GM19452 (cell line): ENCODE results near the gene ZBED2.
"Not testable (repeated sequence)": the region's sequence is repeated elsewhere in the genome, so short reads cannot be mapped to it uniquely, and the experiment has no call there.

Source experiments
- ATAC-seq: cut with Tn5 transposase; IDR thresholded peaks from one replicate; pipeline ENCODE4 v1.9.1; 2021; ENCODE audit not compliant: unreplicated experiment

Gene ZBED2

DNA sequence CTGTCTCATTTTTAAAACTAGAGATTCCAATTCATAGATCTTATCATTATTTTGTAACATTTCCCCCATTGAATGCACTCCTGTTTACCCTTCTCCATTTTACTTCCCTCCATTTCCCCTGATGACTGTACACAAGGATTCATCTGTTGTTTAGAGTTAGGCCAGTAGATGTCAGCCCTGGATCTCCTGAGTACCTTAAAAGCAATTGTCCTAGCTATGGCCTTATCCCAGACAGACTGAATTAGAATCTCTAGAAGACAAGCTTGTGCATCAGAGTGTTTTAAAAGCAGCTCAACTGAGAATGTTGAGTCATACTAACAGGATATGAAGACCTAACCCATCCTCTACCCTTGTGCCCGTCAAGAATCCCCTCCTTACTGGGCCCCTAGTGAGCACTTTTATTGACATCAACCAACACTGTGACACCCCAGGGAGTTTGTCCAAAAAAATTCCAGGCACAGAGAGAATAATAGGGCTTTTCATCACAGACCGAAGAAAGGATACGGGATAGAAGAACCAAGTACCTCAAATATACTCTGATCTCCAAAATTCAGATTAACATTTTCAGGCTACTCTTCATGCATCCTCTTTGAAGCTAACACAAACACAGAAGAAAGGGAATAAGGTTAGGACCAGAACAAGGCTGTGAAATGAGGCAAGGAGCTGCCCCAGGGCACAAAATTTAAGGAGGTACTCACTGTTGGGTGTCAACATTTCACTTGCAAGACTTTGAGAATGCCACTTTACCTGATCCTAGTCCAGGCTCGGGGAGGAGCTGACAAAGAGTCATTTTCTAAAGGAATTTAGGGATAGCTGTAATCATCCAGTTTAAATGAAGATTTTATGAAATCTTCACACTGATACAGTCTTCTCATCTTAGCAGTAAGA is 17.1 kb downstream of the ZBED2 start:
- peak; percentile 88 for ATAC-seq

DNA sequence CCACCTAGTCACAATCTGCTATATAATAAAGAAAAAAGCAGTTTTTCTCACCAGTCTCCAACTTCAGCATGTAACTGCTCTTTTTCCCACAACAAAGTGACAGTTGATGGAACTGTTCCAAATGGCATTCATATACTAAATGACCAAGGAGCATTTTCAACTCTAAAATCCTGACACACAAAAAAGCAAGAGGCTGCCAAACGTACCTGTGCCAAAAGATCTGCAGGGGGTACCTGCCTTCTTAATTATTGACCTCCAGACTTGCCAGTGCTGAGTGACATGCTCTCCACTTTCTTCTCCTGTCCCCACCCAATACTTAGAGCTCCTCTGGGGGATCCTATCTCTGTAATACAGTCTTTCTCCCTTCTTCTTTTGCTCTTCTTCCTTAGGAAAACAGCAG is 18.0 kb downstream of the ZBED2 start:
- ATAC-seq, result no peak

DNA sequence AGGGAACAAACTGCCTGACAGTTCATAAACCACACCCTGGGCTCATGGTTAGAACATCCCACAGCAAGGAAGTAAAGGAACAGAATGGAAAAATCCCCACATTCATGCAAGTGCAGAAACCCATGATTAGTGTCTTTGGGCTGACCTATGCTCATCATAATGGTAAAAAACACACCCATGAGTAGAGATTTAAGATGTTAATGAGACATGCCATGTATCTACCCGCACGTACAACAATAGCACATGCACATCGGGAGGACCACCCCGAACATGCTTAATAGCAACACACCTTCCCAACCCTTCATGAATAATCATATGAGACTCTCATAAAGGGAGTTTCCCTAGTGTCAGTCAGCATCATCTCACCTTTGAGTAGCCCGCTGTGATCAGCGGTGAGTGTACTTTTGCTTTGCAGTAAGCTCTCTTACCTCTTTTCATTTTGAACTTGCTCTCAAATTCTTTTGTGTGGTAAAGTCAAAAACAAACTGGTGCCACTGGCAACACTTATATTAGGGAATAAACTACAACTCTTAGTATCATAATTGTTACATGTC is 23.2 kb downstream of the ZBED2 start:
- ATAC-seq, result no peak

DNA sequence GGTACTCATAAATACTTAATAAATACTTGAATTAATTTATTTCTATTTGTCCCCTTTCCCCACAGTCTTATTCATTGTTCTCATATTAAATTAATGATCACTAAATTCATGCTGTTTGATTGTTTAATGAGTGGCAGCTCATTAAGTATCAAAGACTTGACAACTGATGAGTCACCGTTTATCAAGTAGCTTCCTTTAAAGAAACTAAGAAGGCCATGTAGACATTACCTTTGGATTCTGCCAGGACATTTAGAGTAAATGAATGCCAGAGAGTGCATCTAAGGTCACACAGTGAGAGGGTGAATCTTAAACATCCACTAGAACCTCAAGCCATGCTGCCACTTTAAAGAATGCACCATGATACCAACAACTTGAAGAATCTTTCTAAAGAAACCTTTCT is 23.9 kb downstream of the ZBED2 start:
- no peak for ATAC-seq

DNA sequence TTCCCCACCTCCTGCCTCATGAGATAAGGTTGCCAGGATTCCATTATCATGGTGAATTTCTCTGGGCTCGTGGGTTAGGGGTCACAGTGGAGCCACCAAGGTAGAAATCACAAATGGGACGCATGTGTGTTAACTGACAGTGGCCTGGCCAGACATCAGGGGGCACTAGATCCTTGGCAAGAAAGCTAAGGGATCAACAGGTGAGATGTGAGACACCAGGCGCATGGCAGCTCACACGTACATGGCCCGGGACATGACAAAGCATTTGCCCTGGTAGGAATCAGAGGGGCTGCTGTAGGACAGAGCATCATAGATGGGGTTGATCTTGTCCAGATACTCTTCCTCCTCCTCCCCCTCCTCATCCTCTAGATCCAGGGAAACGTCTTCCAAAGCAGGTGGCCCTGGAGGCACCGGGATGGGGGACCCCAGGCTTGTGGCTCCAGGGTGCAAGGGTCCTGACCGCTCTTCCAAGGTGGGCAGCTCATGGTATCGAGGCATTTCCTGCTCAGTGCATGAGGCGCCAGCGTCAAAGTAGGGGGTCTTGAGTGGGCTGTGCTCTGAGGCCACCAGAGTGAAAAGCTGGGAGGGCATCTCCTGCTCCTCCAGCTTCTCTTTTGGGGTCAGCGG is 24.6 kb downstream of the ZBED2 start:
- ATAC-seq, result no peak

DNA sequence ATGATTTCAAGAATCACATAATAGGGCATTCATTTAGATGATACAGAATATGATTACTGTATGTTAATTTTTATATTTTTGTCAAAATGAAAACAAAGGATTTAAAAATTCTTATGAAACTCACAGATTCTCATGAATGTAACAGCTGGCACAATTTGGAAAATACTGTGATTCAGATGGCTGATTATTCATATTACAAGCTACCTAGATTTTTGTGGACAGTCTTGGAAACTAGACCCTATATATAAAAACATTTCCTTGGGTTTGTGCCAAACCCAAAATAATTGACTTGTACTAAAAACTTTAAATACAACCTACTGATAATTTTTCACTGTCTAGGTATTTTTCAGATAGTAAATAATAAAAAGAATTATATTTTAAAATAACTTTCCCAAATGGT is 26.2 kb downstream of the ZBED2 start:
- no peak for ATAC-seq

DNA sequence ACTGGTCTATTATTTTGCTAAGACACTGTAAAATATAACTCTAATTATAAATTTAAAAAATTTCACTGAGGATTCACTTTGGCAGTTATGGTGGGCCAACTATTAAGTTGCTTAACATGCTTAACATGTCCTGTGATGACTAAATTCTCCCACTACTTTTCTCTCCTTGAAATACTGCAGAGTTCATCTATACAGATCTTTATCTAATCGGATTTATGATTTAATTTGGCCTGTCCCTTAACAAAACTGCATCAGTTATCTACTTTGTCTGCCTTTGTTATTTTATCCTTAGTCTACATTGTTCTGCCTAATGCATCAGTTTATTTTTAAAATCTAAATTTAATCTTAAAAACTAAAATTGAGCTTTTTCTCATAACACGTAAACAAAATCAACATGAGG is 26.8 kb downstream of the ZBED2 start:
- no peak for ATAC-seq

DNA sequence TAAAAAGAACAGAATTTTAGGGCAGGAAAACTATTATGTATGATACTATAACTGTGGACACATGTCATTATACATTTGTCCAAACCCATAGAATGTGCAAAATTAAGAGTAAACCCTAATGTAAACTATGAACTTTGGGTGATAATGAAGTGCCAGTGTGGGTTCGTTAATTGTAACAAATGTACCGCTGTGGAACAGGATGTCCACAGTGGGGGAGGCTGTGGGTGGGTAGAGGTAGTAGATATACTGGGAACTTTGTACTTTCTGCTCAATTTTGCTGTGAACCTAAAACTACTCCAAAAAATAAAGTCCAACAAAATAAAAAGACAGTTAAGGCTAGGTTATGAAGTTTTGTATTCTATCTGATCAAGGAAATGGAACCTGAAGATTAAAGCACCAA is 28.3 kb downstream of the ZBED2 start:
- ATAC-seq, result no peak

DNA sequence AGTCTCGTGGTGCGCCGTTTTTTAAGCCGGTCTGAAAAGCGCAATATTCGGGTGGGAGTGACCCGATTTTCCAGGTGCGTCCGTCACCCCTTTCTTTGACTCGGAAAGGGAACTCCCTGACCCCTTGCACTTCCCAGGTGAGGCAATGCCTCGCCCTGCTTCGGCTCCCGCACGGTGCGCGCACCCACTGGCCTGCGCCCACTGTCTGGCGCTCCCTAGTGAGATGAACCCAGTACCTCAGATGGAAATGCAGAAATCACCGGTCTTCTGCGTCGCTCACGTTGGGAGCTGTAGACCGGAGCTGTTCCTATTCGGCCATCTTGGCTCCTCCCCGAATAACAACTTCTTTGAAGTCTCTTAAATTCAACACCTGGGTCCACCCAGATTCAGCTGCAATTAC is 33.2 kb downstream of the ZBED2 start:
- ATAC-seq, result not testable (repeated sequence)

DNA sequence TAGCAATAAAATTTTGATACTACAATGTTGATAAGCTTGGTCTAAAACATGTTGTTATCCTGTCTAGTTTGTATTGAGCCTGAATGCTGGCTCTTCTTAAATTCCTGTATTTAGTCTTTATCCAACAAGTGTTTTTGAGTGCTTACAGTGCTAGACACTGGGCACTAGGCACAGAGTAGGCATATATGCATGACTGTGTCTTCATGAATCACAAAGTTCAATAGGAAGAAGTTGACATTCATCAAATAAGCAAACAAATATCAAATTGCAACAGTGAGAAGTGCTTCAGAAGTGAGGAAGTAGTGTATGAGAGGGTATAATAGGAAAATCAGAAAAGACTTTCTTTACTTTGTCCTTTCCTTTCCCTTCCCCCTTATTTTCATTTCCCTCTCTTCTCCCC is 46.4 kb downstream of the ZBED2 start:
- no peak for ATAC-seq

DNA sequence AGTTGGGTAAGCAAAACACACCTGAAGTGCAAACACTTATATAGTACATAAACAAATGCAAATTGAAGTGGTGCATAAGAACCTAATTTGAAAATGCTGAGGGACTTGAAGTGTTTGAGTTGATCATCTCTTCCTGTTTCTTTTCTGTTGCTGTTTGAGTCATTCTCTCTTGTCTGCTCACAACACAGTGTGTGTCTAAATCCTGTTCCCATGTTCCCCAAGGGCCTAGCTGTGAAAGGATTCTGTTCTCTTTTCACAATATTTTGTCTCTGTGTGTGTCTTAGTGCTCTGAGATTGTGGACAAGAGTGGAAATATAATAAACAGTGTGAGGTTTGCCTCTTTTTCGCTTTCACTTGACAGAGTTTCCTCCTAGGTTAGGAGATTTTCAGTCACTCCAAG is 47.1 kb downstream of the ZBED2 start:
- ATAC-seq, result peak; percentile 71

DNA sequence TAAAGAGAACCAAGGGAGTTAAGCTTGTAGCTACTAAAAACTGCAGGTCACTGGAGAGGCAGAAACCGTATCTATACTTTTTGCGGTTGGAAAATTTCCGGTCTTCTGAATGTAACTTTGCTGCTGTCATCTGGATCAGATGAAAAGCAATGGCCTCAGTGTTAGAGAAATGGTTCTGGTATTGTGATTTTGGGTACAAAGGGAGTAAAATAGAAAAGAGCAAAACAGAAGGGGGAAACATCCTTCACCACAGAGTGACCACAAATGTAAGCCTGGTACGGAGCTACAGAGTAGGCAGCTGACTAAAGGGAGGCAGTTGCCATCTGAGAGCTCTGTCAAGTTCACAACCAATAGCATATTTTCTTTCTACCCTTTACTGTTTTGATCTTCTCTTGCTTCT is 47.5 kb downstream of the ZBED2 start:
- ATAC-seq, result peak; percentile 81

DNA sequence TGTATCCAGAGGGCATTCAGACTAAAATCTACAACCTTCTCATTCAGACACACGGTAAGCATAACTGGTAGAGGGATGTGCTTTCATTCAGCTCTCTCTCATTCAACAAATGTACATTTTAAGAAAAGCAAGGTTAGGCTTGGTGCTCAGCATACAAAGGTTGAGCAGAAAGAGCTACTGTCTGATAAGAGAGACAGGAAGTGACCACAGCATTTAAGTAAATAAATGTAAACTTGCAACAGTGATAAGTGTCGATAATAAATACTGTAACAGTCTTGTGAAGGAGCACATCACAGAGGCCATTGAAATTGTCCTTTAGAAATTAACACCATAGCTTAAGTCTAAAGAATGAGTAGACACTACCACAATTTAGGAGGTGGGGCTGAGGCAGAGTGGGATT is 49.8 kb downstream of the ZBED2 start:
- ATAC-seq, result no peak
